PC-3 (cell line): ENCODE measurements around the gene EEPD1. TPM values are rescaled to one million over a fixed set of nuclear protein-coding genes. Genes with fewer than 3 reads are reported as not detected.

ENCODE experiments used
- ATAC-seq: fragments of 200-7000 bp; cut with Tn5 transposase; 2 replicates; pipeline ENCODE4 v1.9.1; 2020; ENCODE audit warnings: mild to moderate bottlenecking, moderate library complexity
- BruUV-seq: library from RNA; stranded (reverse); fragments of 400-500 nt; replicated peaks from 2 replicates; lab custom pipeline; 2021; lab: Mats Ljungman, UMichigan
- CTCF ChIA-PET: fragments of 300-600 bp; sonication (Branson Sonifier 250); formaldehyde crosslinking; loops from one replicate; lab custom pipeline; 2022; ENCODE audit warnings: antibody characterized with exemption; lab: Charles Lee
- POLR2A ChIA-PET: fragments of 300-600 bp; sonication (Branson Sonifier 250); formaldehyde crosslinking; loops from one replicate; lab custom pipeline; 2022; ENCODE audit warnings: antibody characterized with exemption; ENCODE audit not compliant: unreplicated experiment; lab: Charles Lee
- DNase-seq: peaks from one replicate; pipeline ENCODE4 v3.0.0-alpha.2; 2015
- H2AFZ ChIP-seq: fragments of 300-600 bp; sonication (generic); 2 replicates; pipeline ENCODE4 v1.6.0; 2016; ENCODE audit warnings: antibody characterized with exemption, low read length
- H3F3A ChIP-seq: fragments of 300-600 bp; sonication (generic); one replicate; pipeline ENCODE4 v1.6.0; 2017; ENCODE audit warnings: antibody characterized with exemption, low read length, control low read depth, mild to moderate bottlenecking; ENCODE audit not compliant: unreplicated experiment
- H3K27ac ChIP-seq: fragments of 300-600 bp; sonication (generic); 2 replicates; pipeline ENCODE4 v1.5.1; 2016; ENCODE audit warnings: mild to moderate bottlenecking, low read length
- H3K27me3 ChIP-seq: fragments of 300-600 bp; sonication (generic); 2 replicates; pipeline ENCODE4 v1.6.1; 2016; ENCODE audit warnings: low read length, mixed read lengths
- H3K36me3 ChIP-seq: fragments of 300-600 bp; sonication (generic); 2 replicates; pipeline ENCODE4 v1.6.1; 2016; ENCODE audit warnings: low read depth, mixed run types, low read length, mixed read lengths
- H3K4me1 ChIP-seq: fragments of 300-600 bp; sonication (generic); 2 replicates; pipeline ENCODE4 v1.5.1; 2016; ENCODE audit warnings: low read length; ENCODE audit not compliant: insufficient read depth
- H3K4me2 ChIP-seq: fragments of 300-600 bp; sonication (generic); 2 replicates; pipeline ENCODE4 v1.6.0; 2016; ENCODE audit warnings: low read length
- H3K4me3 ChIP-seq: fragments of 300-600 bp; sonication (generic); 2 replicates; pipeline ENCODE4 v1.5.1; 2016; ENCODE audit warnings: mild to moderate bottlenecking, low read length, mixed read lengths
- H3K79me2 ChIP-seq: fragments of 300-600 bp; sonication (generic); 2 replicates; pipeline ENCODE4 v1.6.1; 2017; ENCODE audit warnings: low read length, mixed read lengths
- H3K9ac ChIP-seq: fragments of 300-600 bp; sonication (generic); 2 replicates; pipeline ENCODE4 v1.6.0; 2016; ENCODE audit warnings: mild to moderate bottlenecking, low read length
- H3K9me2 ChIP-seq: fragments of 300-600 bp; sonication (generic); replicated peaks from 2 replicates; pipeline ENCODE4 v1.6.1; 2016; ENCODE audit warnings: mixed run types, low read length, mixed read lengths
- H3K9me3 ChIP-seq: fragments of 300-600 bp; sonication (generic); 2 replicates; pipeline ENCODE4 v1.6.1; 2016; ENCODE audit warnings: low read length, mixed read lengths
- H4K20me1 ChIP-seq: fragments of 300-600 bp; sonication (generic); 2 replicates; pipeline ENCODE4 v1.6.1; 2016; ENCODE audit warnings: low read length, mixed read lengths
- EZH2 ChIP-seq: fragments of 300-600 bp; sonication (generic); IDR thresholded peaks from one replicate; pipeline ENCODE4 v1.6.1; 2017; ENCODE audit warnings: antibody characterized with exemption, mild to moderate bottlenecking, low read length; ENCODE audit not compliant: unreplicated experiment
- EZH2phosphoT487 ChIP-seq: fragments of 300-600 bp; sonication (generic); IDR thresholded peaks from 2 replicates; pipeline ENCODE4 v1.6.1; 2018; ENCODE audit warnings: mild to moderate bottlenecking, antibody characterized with exemption, low read length, borderline replicate concordance
- intact Hi-C: fragments of 100-400 bp; cut with micrococcal nuclease; formaldehyde crosslinking; loops from 2 replicates; pipeline ENCODE4 v1.9.0; 2023
- total RNA-seq: library from RNA; depleted of rRNA; stranded (reverse); fragments of >200 nt; gene quantifications from 2 replicates; pipeline ENCODE4 v1.2.3, GENCODE V29; 2014
- TF ChIP-seq, protein P1 (sequence below): fragments of 300-600 bp; sonication (generic); conservative IDR thresholded peaks from 2 replicates; pipeline ENCODE4 v1.5.1; 2017; ENCODE audit warnings: antibody characterized with exemption, low read depth, mild to moderate bottlenecking, low read length

The EEPD1 gene
- total RNA-seq, 1 experiment from 2014 or later = 28.3 TPM

DNA sequence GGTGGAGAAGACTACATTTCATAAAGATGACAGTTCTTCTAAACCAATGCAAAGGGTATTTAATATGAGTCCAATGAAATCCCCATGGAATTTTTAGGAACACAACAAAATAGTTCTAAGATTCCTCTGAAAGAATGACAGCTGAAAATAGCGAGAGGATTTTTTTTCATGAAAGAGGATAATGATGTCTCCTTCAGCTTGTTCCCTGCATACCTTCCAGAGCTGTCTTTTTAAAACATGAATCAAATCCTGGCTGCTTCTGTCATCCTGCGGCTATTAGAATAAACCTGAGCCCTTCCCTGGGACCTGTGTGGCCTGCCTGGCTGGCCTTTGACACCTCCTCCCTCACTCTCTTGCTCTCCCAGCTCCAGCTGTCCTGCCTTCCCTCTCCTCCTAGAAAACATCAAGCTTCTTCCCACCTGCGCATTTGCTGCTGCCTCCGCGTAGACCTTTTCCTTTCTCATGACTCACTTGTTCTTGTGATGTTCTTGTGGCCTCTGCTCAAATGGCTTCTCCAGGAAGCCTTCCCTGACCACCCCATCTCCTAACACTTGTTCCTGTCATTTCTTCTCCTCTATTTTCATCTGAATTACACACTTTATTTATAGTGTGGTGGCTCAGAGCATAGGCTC lies 57.4 kb downstream of the EEPD1 start:
- no peak overlapping the region for H3K27ac ChIP-seq
- H3K4me1 ChIP-seq = peaks cover 28% of the 10 kb centered on the region
- BruUV-seq = no TSS peak
- H3K36me3 ChIP-seq = no peaks in the 10 kb centered on the region
- no peaks in the 10 kb centered on the region for H3K9me3 ChIP-seq
- H2AFZ ChIP-seq = no peak overlapping the region
- no peak overlapping the region for H3K9ac ChIP-seq
- H3K4me2 ChIP-seq = no peak overlapping the region
- POLR2A ChIA-PET = no interaction called here
- no peaks in the 10 kb centered on the region for H3K9me2 ChIP-seq
- no peak for ATAC-seq
- no peaks in the 10 kb centered on the region for H3F3A ChIP-seq
- no peak overlapping the region for H3K4me3 ChIP-seq
- CTCF ChIA-PET = interaction anchor here (0.6 kb wide), 1 partner anchor 271 kb away, joined by 3 read pairs; no protein-coding TSS in a partner anchor
- DNase-seq = no peak
- intact Hi-C loops = no loop called here
- peaks cover 42% of the 10 kb centered on the region for H3K79me2 ChIP-seq
- H3K27me3 ChIP-seq = no peaks in the 10 kb centered on the region
- no peak for TF ChIP-seq EZH2
- no peaks in the 10 kb centered on the region for H4K20me1 ChIP-seq

DNA sequence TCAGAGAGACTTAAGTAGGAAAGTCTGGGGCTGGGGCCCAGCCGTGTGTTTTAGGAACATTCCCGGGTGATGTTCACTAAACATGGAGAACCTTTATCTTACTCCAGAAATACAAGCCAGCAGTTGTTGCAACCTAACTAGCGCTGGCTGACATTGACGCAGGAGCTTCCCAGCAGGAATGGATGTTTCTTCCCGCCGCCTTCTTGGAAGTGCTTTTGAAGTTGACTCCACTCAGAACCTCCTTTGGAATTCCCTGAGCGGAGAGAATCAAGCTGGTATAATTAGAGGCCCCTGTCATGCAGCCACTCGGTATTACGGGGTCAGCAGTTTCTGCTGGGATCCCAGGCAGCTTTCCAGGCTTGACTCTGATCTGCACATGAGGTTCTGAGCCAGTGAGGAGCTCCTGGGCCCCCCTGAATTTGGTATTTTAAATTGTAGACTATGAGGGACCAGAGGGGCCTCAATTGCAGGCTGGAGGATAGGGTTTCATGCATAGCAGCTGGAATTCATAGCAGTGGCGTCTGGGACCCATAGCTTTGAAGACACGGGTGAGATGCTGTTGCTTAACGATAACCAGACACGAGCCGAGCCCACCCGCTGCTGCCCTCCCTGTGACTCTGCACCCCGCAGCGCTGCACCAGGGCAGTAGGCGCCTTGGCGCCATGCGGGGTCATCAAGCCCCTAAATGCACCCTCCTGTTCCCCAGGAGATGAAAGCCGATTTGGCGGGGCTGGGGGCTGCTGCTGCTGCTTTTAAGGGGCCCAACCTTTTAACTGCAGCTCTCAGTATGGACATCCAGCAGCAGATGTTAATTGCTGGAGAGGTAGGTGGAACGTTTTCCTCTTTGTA lies 61.8 kb downstream of the EEPD1 start:
- POLR2A ChIA-PET = no interaction called here
- CTCF ChIA-PET = interaction anchor here (0.6 kb wide), 1 partner anchor 456 kb away, joined by 4 read pairs; no protein-coding TSS in a partner anchor
- H2AFZ ChIP-seq = no peak overlapping the region
- H3F3A ChIP-seq = no peaks in the 10 kb centered on the region
- no peak for ATAC-seq
- no peak overlapping the region for H3K4me3 ChIP-seq
- H3K9me3 ChIP-seq = no peaks in the 10 kb centered on the region
- no peaks in the 10 kb centered on the region for H3K36me3 ChIP-seq
- no peaks in the 10 kb centered on the region; the same call in 1 of the 2 replicates for H3K4me1 ChIP-seq
- H3K79me2 ChIP-seq = peaks cover 19% of the 10 kb centered on the region
- H4K20me1 ChIP-seq = no peaks in the 10 kb centered on the region
- H3K9me2 ChIP-seq = no peaks in the 10 kb centered on the region
- no peak overlapping the region for H3K27ac ChIP-seq
- no peak overlapping the region for H3K4me2 ChIP-seq
- H3K9ac ChIP-seq = no peak overlapping the region
- intact Hi-C loops = no loop called here
- TF ChIP-seq, protein P1, sequence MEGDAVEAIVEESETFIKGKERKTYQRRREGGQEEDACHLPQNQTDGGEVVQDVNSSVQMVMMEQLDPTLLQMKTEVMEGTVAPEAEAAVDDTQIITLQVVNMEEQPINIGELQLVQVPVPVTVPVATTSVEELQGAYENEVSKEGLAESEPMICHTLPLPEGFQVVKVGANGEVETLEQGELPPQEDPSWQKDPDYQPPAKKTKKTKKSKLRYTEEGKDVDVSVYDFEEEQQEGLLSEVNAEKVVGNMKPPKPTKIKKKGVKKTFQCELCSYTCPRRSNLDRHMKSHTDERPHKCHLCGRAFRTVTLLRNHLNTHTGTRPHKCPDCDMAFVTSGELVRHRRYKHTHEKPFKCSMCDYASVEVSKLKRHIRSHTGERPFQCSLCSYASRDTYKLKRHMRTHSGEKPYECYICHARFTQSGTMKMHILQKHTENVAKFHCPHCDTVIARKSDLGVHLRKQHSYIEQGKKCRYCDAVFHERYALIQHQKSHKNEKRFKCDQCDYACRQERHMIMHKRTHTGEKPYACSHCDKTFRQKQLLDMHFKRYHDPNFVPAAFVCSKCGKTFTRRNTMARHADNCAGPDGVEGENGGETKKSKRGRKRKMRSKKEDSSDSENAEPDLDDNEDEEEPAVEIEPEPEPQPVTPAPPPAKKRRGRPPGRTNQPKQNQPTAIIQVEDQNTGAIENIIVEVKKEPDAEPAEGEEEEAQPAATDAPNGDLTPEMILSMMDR = no peak
- TF ChIP-seq EZH2phosphoT487 (no peak), EZH2 (no peak)
- no peak for DNase-seq
- BruUV-seq = no TSS peak
- no peaks in the 10 kb centered on the region for H3K27me3 ChIP-seq

GRCh38 chr7:36215457-36215765 lies 62.4 kb downstream of the EEPD1 start:
- Histone ChIP-seq H3K27me3 (no peaks in the 10 kb centered on the region), H3K9me3 (no peaks in the 10 kb centered on the region), H3K4me2 (no peak overlapping the region), H4K20me1 (no peaks in the 10 kb centered on the region), H3K79me2 (peaks cover 17% of the 10 kb centered on the region), H3K27ac (no peak overlapping the region), H2AFZ (no peak overlapping the region), H3F3A (no peaks in the 10 kb centered on the region), H3K36me3 (no peaks in the 10 kb centered on the region), H3K9ac (no peak overlapping the region), H3K4me3 (no peak overlapping the region), H3K4me1 (no peaks in the 10 kb centered on the region; the same call in 1 of the 2 replicates), H3K9me2 (no peaks in the 10 kb centered on the region)
- BruUV-seq = no TSS peak
- ChIA-PET POLR2A (no interaction called here), CTCF (interaction anchor here (0.6 kb wide), 1 partner anchor 455 kb away, joined by 4 read pairs; no protein-coding TSS in a partner anchor)
- ATAC-seq = no peak
- no peak for DNase-seq
- intact Hi-C loops = no loop called here
- TF ChIP-seq EZH2phosphoT487 = no peak
- TF ChIP-seq EZH2 = no peak
- TF ChIP-seq, protein P1 = no peak
